NAMALWA (cell line): ENCODE results near the gene ADISSP.
A peak's percentile ranks its signal among the peaks of the same experiment; 100 is the strongest.

Experiments
- DNase-seq: peaks from one replicate; pipeline ENCODE4 v3.0.0-alpha.2; 2015; ENCODE audit warnings: low spot score

Gene ADISSP

DNA sequence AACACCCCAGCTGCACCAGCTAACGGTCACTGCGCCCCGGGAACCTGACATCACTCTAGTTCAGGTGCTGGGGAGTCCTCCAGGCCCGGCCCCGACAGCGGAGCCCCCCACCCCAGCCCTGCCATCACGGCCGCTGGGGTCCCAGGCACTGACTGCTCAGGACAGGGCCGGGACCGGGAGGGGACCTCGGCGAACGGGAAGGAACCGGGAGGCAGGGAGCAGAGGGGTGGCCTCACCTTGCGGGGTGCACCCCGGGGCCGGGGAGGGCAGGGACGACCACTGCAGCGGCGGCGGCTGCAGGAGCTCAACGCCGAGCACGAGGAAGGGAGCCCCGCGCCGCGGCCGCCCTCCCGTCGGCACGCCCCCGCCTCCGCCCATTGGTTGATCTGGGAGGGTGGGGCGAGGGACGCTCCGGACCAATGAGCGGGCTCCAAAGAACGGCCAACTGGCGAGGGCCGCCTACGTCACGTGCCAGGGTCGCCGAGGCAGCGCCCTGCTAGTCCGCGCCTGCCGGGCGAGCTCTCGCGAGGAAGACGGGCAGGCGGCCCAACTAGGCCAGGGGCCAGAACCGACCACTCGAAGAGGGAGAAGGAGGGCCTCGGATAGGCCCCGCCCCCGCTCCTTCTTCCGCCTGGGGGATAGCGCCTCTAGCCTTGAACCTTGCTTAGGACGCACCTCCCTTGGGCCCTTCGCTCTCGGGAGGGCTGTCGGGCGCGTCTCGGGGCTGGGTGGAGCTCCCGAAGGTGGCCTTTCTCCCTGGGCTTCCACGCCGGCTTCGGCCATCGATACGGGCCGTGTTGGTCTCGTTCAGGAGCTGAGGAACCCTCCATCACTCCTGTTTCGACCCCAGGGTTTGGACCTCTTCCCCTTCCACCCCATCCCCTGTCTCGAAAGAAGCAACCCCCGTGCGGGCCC lies at the start of gene ADISSP:
Gene ADISSP (minus strand): TSS at position 327 of the 915 bp plus-strand sequence. CDS start 7,653 bp downstream, outside the sequence.
- DNase-seq, result peak; percentile 98

DNA sequence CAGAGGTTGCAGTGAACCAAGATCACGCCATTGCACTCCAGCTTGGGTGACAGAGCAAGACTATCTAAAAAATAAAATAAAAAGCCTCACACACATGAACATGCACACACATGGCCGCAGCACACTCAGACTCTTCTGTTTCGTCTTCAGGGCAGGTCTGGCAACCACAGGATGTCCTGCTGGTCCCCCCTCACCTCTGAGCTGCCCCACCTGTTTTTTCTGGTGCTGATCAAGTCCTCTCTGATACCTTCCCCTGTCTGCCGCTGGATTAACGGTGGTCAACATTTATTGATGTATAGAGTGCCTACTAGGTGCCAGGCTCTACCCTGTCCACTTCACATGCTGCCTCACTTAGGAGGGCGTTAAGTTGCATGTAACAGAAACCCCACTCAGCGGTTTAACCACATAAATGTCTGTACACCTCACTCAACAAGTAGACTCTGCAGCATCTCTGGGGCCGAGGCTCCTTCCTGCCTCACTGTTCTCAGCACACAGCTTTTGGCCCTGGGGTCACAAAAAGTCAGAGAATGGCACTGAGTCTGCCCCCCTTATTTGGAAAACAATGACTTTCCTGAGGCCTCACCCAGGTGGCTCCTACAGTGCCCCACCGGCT lies 48.3 kb upstream of the ADISSP start:
- no peak for DNase-seq

DNA sequence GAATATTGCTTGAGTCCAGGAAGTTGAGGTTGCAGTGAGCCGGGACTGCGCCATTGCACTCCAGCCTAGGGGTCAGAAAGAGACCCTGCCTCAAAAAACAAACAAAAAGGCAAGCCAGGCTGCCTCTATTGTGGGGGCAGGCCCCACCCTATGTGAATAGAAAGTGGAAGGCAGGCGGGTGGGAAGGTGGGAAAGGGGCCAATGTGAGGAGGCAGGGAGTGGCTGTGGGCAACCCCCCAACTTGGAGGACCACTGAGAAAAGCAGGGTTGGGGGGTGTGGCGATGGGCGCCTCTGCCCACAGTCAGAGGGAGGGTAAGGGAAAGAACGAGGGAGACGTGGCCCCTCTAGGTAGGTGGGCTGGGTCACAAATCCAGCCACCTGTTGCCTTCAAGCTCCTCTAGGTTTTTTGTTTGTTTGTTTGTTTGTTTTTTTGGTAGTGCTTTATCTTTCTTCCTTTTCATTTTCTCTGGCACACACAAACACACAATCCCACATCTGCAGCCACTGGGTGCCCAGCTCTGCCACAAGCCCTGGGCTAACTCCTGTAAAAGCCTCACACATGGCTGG lies 47.5 kb upstream of the ADISSP start:
- no peak for DNase-seq

DNA sequence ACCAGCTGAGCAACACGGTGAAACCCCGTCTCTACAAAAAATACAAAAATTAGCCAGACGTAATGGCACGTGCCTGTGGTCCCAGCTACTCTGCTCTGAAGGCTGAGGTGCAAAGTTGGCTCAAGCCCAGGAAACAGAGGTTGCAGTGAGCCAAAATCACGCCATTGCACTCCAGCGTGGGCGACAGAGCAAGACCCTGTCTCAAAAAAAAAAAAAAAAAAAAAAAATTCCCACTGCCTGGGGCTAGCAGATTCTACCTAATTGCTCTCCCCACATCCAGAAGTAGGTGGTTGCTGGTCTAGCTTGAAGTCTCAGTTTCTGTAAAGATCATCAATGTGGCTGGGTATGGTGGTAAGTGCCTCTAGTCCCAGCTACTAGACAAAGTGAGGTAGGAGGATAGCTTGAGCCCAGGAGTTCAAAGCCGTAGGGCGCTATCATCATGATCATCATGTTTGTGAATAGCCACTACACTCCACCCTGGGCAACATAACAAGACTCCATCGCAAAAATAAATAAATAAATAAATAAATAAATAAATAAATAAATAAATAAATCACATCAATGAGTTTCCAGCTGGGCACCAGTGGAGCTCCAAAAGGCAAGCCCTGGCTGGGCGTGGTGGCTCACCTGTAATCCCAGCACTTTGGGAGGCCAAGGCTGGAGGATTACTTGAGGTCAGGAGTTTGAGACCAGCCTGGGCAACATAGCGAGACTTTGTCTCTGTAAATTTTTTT lies 46.5 kb upstream of the ADISSP start:
- DNase-seq, result no peak

DNA sequence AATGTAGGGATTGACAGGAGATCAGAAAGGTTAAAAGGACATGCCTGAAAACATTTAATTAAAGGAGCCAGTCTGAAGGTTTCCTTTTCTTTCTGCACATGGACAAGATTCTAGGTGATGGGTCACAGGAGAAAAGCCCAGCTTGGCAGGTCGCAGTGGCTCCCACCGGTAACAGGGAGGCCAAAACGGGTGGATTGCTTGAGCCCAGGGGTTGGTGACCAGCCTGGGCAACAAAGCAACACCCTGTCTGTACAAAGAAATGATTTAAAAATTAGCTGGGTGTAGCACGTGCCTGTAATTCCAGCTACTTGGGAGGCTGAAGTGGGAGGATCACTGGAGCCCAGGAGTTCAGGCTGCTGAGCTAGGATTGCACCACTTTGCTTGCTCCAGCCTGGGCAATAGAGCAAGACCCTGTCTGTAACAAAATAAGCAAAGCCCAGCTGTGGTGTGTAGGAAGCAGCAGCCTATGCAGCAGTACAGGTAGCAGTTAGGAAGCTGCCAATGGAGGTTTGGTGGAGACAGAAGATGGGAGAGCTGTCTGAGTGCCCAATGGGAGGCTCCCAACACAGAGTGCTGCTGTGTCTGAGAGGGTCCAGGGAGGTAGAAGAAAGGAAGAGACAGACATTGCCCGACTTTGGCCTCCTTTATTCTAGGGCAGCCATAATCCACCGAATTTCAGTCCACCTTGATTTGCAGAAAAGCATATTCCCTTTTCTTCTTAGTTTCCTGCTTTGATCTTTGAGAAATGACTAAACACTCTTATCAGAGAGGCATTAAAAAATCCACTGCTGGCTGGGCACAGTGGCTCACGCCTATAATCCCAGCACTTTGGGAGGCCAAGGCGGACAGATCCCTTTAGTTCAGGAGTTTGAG lies 45.7 kb upstream of the ADISSP start:
- DNase-seq, result no peak

DNA sequence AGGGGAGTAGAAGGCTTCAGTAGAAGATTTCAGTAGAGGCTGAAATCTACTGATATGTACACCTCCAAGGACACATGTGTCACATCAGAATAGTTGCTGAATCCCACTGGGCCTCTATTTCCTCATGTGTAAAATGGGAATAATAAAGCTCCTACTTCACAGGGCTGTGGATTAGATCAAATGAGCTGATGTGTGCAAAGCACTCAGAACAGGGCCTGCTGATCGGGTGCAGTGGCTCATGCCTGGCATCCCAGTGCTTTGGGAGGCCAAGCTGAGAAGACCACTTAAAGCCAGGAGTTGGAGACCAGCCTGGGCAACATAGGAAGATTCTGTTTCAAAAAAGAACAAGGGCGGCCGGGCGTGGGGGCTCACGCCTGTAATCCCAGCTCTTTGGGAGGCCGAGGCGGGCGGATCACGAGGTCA lies 44.7 kb upstream of the ADISSP start:
- no peak for DNase-seq

DNA sequence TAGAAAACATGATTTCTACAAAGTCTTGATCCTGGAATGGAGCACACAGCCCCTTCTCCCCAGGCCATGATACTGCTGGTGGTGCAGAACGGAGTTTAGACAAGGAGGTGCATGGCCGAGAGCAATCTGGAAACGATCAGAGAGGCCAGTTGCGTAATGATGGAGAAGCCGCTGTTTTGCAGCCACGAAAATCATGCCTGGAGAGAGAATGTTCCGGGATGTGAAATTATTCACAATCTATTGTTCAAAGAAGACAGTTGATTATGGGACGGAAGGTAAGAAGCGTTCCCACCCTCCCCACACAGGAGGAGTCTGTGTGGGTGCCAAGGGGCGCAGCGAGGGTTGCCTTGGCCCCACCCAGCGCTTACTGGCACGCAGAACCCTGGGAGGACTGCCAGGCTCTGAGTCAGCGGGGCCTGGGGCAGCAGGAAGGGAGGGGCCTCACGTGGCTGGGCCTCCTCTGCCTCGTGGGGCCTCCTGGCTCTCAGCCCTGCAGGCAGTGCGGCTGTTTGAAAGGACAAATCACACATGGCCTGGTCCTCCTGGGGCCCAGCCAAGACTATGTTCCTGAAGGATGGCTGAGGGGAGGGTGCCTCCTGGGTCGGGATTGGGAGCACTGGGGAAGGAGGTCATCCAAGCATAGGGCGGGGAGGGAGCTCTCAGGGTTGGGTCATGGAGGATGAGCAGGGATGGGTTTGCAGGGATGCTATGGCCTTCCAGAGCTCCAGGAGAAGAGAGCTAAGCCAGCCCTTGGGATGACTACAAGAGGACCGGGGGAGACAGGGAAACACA lies 44.1 kb upstream of the ADISSP start:
- no peak for DNase-seq

DNA sequence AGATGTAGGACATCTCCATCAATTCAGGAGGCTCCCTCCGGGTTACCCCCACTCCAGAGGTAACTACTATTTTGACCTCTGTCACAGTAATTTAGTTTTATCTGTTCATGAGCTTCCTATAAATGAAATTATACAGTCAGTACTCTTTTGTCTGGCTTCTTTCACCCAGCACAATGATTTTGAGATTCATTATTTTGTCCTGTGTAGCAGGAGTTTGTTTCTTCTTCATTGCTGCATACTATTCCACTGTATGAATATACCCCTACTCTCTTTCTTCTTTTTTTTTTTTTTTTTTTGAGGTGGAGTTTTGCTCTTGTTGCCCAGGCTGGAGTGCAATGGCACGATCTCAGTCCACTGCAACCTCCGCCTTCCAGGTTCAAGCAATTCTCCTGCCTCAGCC lies 41.0 kb upstream of the ADISSP start:
- DNase-seq, result no peak

DNA sequence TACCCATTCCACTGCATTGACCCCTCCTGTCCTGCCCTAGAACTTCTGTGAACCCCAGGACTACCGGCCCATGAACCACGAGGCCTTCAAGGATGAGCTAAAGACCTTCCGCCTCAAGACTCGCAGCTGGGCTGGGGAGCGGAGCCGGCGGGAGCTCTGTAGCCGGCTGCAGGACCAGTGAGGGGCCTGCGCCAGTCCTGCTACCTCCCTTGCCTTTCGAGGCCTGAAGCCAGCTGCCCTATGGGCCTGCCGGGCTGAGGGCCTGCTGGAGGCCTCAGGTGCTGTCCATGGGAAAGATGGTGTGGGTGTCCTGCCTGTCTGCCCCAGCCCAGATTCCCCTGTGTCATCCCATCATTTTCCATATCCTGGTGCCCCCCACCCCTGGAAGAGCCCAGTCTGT lies 37.2 kb upstream of the ADISSP start:
- no peak for DNase-seq

DNA sequence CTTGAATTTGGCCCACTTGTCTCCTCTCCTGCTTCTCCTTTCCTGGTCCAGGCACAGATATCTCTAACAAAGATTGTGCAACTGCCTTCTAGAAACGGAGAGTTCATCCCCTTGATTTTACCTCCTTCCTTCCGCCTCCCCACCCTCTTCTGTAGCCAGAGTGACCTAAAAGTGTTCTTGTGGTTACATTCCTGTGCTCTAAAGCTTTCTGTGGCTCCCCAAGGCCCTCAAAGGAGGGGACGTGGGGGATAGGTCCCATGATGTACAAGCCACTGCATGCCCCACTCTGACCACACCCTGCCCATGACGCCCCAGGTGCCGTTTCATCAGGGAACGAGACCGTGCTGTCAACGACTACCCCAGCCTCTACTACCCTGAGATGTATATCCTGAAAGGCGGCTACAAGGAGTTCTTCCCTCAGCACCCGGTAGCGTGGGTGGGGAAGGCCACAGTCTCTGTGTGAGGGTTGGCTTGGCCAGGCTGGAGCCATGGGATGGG lies 36.8 kb upstream of the ADISSP start:
- no peak for DNase-seq

DNA sequence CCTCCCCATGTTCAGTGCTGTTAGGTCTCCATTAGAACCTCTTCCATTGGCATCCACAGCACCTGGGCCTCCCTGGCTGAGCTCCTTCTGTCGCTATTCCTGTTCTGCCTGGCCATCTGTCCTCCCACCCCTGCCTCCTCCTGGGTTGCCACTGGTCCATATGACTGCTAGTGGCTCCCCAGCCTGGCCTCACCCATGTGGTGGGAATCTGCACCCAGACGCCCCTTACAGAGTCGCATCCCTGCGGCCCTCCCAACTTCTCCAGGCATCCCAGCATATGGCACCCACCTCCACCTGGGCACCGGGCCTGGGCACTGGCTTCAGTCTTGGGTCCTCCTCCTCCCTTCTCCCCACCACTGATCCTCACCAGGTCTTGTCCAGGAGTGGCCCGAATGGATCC lies 36.3 kb upstream of the ADISSP start:
- DNase-seq, result no peak

DNA sequence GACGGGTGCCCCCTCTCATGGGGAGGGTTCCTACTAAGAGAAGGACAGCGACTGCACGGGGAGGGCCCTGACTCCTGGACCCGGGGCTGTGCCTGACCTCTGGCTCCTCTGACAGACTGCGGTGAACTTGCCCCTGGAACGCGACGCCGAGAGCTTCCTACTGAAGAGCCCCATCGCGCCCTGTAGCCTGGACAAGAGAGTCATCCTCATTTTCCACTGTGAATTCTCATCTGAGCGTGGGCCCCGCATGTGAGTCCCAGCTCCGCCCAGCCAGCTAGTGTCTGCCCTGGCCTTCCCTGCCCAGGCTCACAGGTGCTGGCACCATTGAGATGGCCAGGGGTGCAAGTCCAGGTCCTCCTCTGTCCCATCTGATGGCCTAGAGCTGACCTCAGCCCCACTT lies 35.7 kb upstream of the ADISSP start:
- DNase-seq, result no peak

DNA sequence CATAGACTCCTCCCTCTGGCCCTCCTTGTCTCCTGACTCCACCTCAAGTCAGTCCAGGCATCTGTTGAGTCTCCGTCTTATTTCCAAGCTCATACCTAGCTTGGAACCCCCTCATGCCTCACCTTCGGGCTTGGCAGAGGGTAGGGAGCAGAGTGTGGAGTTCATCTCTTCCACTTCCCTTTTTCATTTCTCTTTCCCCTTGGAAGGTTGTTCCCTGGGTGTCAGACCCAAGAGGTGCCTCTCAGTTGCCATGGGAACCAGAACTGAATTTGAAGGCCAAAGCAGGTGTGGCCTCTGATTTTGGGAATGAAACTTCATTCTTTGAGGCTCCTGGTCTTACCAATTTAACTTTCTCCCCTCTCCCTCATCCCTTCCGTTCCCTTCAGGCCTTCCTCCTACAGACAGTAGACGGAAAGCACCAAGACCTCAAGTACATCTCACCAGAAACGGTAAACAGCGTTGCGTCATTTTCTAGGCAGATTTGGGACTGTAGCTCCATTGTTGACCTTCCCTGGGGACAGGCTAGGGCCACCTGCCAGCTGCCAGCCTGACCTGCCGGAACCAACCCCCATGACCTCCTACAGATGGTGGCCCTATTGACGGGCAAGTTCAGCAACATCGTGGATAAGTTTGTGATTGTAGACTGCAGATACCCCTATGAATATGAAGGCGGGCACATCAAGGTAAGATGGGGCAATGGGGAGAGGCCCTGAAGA lies 35.1 kb upstream of the ADISSP start:
- DNase-seq, result no peak

DNA sequence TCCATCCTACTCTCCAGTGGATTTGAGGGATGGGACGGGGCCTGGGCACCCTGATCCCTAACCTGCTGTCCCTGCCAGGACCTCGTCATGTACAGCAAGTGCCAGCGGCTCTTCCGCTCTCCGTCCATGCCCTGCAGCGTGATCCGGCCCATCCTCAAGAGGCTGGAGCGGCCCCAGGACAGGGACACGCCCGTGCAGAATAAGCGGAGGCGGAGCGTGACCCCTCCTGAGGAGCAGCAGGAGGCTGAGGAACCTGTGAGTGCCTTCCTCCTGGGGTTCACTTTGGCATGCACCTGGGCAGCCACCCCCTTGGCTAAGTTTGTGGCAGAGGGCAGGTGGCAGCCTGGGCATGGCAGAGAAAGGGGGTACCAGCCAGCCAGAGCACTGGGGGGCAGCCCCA lies 34.3 kb upstream of the ADISSP start:
- no peak for DNase-seq

DNA sequence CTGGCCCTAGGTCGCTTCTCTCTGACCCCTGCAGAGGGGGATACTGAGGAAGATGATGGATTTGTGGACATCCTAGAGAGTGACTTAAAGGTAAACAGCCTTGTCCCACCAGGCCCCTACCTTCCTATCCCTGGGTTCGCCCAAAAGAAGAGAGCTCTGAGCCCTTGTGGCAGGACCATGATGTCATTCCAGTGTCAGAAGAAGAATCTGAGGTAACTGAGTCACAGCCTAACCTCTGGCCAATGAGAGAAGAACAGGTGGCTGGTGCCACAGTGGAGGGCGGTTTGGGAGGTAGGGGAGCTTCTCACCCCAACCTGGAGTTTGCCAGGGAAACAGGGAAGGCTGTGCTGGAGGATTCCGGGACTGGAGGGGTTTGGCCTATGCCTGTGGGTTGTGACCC lies 33.7 kb upstream of the ADISSP start:
- DNase-seq, result no peak

DNA sequence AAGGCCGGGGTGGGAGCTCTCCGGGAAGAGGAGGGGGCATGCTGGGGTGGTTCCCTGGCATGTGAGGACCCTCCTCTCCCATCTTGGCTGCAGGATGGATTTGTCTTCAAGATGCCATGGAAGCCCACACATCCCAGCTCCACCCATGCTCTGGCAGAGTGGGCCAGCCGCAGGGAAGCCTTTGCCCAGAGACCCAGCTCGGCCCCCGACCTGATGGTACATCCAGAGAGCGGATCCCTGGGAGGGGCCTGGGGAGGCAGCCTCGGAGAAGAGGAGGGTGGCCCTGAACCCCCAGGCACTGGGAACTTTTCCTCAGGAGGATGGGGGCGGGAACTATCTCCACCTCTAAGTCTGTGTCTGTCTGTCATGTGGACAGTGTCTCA lies 33.3 kb upstream of the ADISSP start:
- DNase-seq, result no peak

DNA sequence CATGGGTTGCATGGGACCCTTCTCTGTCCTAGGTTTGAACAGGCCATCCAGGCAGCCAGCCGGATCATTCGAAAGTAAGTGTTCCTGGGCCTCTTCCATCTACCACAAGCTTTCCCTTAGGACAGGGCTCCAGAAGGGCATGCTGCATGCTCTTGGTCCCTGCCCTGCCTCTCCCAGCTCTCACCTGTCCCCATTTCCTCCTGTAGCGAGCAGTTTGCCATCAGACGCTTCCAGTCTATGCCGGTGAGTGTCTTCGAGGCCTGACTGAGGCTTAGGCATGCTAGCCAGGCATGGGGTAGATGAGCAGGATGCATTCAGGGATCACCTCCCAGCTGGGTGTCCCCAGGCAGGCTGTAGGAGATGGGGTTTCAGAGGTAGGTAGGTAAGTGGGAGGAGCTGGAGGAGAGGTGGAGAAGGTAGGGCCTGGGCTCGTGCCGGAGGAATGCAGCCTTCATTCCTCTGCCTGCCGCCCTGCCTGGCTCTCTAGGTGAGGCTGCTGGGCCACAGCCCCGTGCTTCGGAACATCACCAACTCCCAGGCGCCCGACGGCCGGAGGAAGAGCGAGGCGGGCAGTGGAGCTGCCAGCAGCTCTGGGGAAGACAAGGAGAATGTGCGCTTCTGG lies 32.8 kb upstream of the ADISSP start:
- DNase-seq, result no peak

DNA sequence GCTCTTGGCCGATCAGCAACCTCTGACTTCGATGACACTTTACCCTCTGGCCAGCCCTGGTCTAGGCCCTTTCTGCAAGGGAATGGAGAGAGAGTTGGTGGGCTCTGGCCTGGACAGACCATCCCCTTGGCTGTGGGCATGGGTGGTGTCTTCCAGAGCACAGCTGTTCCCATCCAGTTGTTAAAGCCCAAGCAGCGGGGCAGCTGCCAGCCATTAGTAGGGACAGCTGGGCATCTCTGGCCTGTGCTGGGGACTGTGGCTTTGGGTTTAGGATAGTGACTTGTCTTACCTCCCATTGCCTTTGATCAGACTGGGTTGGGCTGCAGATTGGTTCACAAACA lies 31.3 kb upstream of the ADISSP start:
- no peak for DNase-seq

DNA sequence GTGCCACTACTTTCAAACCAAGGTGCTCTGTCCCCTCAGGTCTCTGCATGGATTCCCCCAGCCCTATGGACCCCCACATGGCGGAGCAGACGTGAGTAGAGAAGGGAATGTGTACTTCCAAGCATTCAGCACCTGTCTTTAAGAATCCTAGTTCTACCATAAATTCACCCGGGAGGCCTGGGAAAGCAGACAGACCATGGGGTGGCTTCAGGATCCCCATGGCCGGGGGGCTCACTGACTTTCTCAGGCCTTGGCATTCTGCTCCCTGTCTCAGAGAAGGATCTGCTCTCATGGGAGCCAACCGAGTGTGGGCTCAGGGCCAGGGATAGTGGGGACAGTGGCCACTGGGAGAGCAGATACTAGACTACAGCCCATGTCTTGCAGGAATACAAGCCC lies 30.8 kb upstream of the ADISSP start:
- DNase-seq, result no peak
